Breast epithelium (tissue), 4 donors: Measurements from ENCODE around the gene HSPA1B. TPM values are rescaled to one million over a fixed set of nuclear protein-coding genes. Genes with fewer than 3 reads are reported as not detected.

ENCODE experiments used
- DNase-seq, 2 donors: peaks; one replicate each; pipeline ENCODE4 v3.0.0-alpha.2; 2019; ENCODE audit warnings: low spot score in 2 of 2
- H3K27ac ChIP-seq, 2 donors: fragments of 200-600 bp; sonication (generic) in 1 of 2; one replicate each; pipeline ENCODE4 v1.5.1; 2016 to 2019; ENCODE audit warnings: mild to moderate bottlenecking in 1 of 2
- H3K27me3 ChIP-seq, 2 donors: fragments of 200-600 bp; sonication (generic) in 1 of 2; one replicate each; pipeline versions ENCODE4 v1.5.1 to v1.6.0; 2017 to 2019; ENCODE audit warnings: control low read depth in 1 of 2, mild to moderate bottlenecking in 1 of 2
- H3K36me3 ChIP-seq: fragments of 200-600 bp; one replicate; pipeline ENCODE4 v1.5.1; 2019
- H3K4me1 ChIP-seq, 2 donors: fragments of 200-600 bp; sonication (generic); one replicate each; pipeline ENCODE4 v1.5.1; 2016 to 2019; ENCODE audit warnings: control low read depth in 1 of 2
- H3K4me3 ChIP-seq, 3 donors: fragments of 200-600 bp; sonication (generic); 1 replicate in 2 of 3; 2 replicates in 1 of 3; pipeline ENCODE4 v1.5.1; 2016 to 2019; ENCODE audit warnings: mild to moderate bottlenecking in 3 of 3, moderate library complexity in 2 of 3
- H3K9me3 ChIP-seq, 2 donors: fragments of 200-600 bp; sonication (generic) in 1 of 2; one replicate each; pipeline ENCODE4 v1.5.1; 2016 to 2019; ENCODE audit warnings: control low read depth in 1 of 2
- POLR2A ChIP-seq: fragments of 450-650 bp; IDR thresholded peaks from one replicate; pipeline ENCODE4 v1.6.1; 2016; ENCODE audit warnings: antibody characterized with exemption, mild to moderate bottlenecking, moderate library complexity
- POLR2AphosphoS5 ChIP-seq, 3 donors: sonication (generic); formaldehyde crosslinking; IDR thresholded peaks; one replicate each; pipeline ENCODE4 v1.6.1; 2017; ENCODE audit warnings: antibody characterized with exemption in 3 of 3
- intact Hi-C: fragments of 100-400 bp; cut with DNase I; formaldehyde crosslinking; loops from one replicate; pipeline ENCODE4 v1.15.1; 2023; ENCODE audit warnings: low total_unique reads
- total RNA-seq, 3 donors: library from RNA; depleted of rRNA; stranded (reverse); fragments of >200 nt; gene quantifications; one replicate each; pipeline ENCODE4 v1.1.0, GENCODE V29; 2016
- TF ChIP-seq, protein P1 (sequence below), 3 donors: fragments of 450-650 bp; IDR thresholded peaks; one replicate each; pipeline ENCODE4 v1.5.1; 2016 to 2017; ENCODE audit warnings: antibody characterized with exemption in 3 of 3, mild to moderate bottlenecking in 3 of 3, moderate library complexity in 3 of 3

The HSPA1B gene
- total RNA-seq, 3 donors from 2014 or later: 113 to 376 (median 232) TPM

DNA sequence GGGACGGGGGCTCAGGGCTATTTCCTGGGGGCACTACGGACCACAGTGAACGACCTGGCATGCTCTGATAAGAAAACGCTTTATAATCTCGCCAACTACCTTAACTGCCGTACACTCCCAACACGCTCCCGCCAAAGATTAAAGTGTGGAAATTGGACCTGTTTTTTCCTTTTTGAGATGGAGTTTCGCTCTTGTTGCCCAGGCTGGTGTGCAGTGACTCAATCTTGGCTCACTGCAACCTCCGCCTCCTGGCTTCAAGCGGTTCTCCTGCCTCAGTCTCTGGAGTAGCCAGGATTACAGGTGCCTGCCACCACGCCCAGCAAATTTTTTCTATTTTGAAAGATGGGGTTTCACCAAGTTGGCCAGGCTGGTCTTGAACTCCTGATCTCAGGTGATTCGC lies 51.6 kb downstream of the HSPA1B start:
- Histone ChIP-seq H3K9me3 (no peaks in the 10 kb centered on the region), H3K4me3 (no peak overlapping the region), H3K4me1 (no peaks in the 10 kb centered on the region), H3K27ac (peak overlapping the region in 1 of 2 donors; percentile 16), H3K27me3 (no peaks in the 10 kb centered on the region), H3K36me3 (peaks cover 18% of the 10 kb centered on the region)
- no peak for DNase-seq
- intact Hi-C loops: no loop called here
- TF ChIP-seq POLR2AphosphoS5 (IDR thresholded peaks at IDR 0.05) (no peak), POLR2A (no peak)
- TF ChIP-seq, protein P1, sequence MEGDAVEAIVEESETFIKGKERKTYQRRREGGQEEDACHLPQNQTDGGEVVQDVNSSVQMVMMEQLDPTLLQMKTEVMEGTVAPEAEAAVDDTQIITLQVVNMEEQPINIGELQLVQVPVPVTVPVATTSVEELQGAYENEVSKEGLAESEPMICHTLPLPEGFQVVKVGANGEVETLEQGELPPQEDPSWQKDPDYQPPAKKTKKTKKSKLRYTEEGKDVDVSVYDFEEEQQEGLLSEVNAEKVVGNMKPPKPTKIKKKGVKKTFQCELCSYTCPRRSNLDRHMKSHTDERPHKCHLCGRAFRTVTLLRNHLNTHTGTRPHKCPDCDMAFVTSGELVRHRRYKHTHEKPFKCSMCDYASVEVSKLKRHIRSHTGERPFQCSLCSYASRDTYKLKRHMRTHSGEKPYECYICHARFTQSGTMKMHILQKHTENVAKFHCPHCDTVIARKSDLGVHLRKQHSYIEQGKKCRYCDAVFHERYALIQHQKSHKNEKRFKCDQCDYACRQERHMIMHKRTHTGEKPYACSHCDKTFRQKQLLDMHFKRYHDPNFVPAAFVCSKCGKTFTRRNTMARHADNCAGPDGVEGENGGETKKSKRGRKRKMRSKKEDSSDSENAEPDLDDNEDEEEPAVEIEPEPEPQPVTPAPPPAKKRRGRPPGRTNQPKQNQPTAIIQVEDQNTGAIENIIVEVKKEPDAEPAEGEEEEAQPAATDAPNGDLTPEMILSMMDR (IDR thresholded peaks at IDR 0.05): no peak

Other genes starting within 250 kb of the HSPA1B start
- gene LTB, start 245.3 kb upstream of the HSPA1B start, total RNA-seq: 1 to 10 TPM in 1 of 3 donors, under 1 TPM in 1, not detected in 1; 0.96 to 1.0 TPM
- gene LST1, start 241.5 kb upstream of the HSPA1B start, total RNA-seq: 10 to 100 TPM in 1 of 3 donors, 1 to 10 TPM in 2; 8.8 to 10.7 (median 9.8) TPM
- not detected for gene NCR3, start 234.7 kb upstream of the HSPA1B start, total RNA-seq
- 10 to 100 TPM; 26.9 to 54.1 (median 28.2) TPM for gene AIF1, start 212.5 kb upstream of the HSPA1B start, total RNA-seq
- 10 to 100 TPM; 42.7 to 57.2 (median 57.0) TPM for gene PRRC2A, start 207.0 kb upstream of the HSPA1B start, total RNA-seq
- gene BAG6, start 175.1 kb upstream of the HSPA1B start, total RNA-seq: 100 to 1,000 TPM; 154 to 170 (median 157) TPM
- 1 to 10 TPM; 1.3 to 4.8 (median 4.6) TPM for gene APOM, start 171.8 kb upstream of the HSPA1B start, total RNA-seq
- 10 to 100 TPM; 20.3 to 27.4 (median 24.8) TPM for gene C6orf47, start 167.0 kb upstream of the HSPA1B start, total RNA-seq
- 10 to 100 TPM; 16.2 to 22.2 (median 20.0) TPM for gene GPANK1, start 162.7 kb upstream of the HSPA1B start, total RNA-seq
- gene CSNK2B, start 161.7 kb upstream of the HSPA1B start, total RNA-seq: 100 to 1,000 TPM; 135 to 180 (median 178) TPM
- 10 to 100 TPM in 1 of 3 donors, 1 to 10 TPM in 2; 6.2 to 12.7 (median 8.5) TPM for gene LY6G5B, start 157.8 kb upstream of the HSPA1B start, total RNA-seq
- gene LY6G5C, start 146.7 kb upstream of the HSPA1B start, total RNA-seq: 1 to 10 TPM in 1 of 3 donors, under 1 TPM in 2; 0.33 to 1.9 (median 0.64) TPM
- gene ABHD16A, start 124.4 kb upstream of the HSPA1B start, total RNA-seq: 10 to 100 TPM; 42.6 to 62.6 (median 50.5) TPM
- gene LY6G6F, start 120.9 kb upstream of the HSPA1B start, total RNA-seq: not detected
- not detected for gene LY6G6D, start 112.4 kb upstream of the HSPA1B start, total RNA-seq
- gene LY6G6C, start 106.0 kb upstream of the HSPA1B start, total RNA-seq: not detected
- gene MPIG6B, start 104.4 kb upstream of the HSPA1B start, total RNA-seq: under 1 TPM in 1 of 3 donors, not detected in 2; 0.16 TPM
- gene DDAH2, start 98.4 kb upstream of the HSPA1B start, total RNA-seq: 100 to 1,000 TPM in 2 of 3 donors, 10 to 100 TPM in 1; 100.0 to 212 (median 115) TPM
- 100 to 1,000 TPM; 266 to 325 (median 318) TPM for gene CLIC1, start 91.2 kb upstream of the HSPA1B start, total RNA-seq
- 10 to 100 TPM in 1 of 3 donors, 1 to 10 TPM in 2; 7.9 to 13.4 (median 8.0) TPM for gene MSH5, start 87.7 kb upstream of the HSPA1B start, total RNA-seq
- 1 to 10 TPM in 2 of 3 donors, not detected in 1; 1.6 to 2.0 TPM for gene SAPCD1, start 65.1 kb upstream of the HSPA1B start, total RNA-seq
- 1 to 10 TPM in 1 of 3 donors, under 1 TPM in 1, not detected in 1; under 0.01 to 1.6 TPM for gene VWA7, start 50.4 kb upstream of the HSPA1B start, total RNA-seq
- 10 to 100 TPM; 19.2 to 35.4 (median 26.2) TPM for gene VARS1, start 32.0 kb upstream of the HSPA1B start, total RNA-seq
- gene LSM2, start 20.8 kb upstream of the HSPA1B start, total RNA-seq: 10 to 100 TPM; 28.7 to 39.7 (median 32.6) TPM
- gene HSPA1L, start 12.5 kb upstream of the HSPA1B start, total RNA-seq: 1 to 10 TPM; 1.3 to 1.9 (median 1.6) TPM
- 100 to 1,000 TPM; 136 to 459 (median 202) TPM for gene HSPA1A, start 12.2 kb upstream of the HSPA1B start, total RNA-seq
- 10 to 100 TPM; 44.6 to 57.3 (median 48.9) TPM for gene NEU1, start 35.1 kb downstream of the HSPA1B start, total RNA-seq
- 10 to 100 TPM in 2 of 3 donors, under 1 TPM in 1; 0.32 to 35.4 (median 10.5) TPM for gene SLC44A4, start 51.3 kb downstream of the HSPA1B start, total RNA-seq
- 10 to 100 TPM; 34.6 to 37.5 (median 37.0) TPM for gene EHMT2, start 70.0 kb downstream of the HSPA1B start, total RNA-seq
- 1 to 10 TPM in 2 of 3 donors, under 1 TPM in 1; 0.64 to 3.3 (median 1.9) TPM for gene ZBTB12, start 74.3 kb downstream of the HSPA1B start, total RNA-seq
- 10 to 100 TPM; 10.2 to 54.2 (median 15.4) TPM for gene C2, start 100.0 kb downstream of the HSPA1B start, total RNA-seq
- 100 to 1,000 TPM in 2 of 3 donors, 10 to 100 TPM in 1; 36.3 to 177 (median 130) TPM for gene CFB, start 118.4 kb downstream of the HSPA1B start, total RNA-seq
- gene NELFE, start 131.2 kb downstream of the HSPA1B start, total RNA-seq: 10 to 100 TPM; 77.3 to 92.7 (median 90.1) TPM
- 10 to 100 TPM; 30.7 to 46.5 (median 43.9) TPM for gene SKIC2, start 131.4 kb downstream of the HSPA1B start, total RNA-seq
- gene DXO, start 144.4 kb downstream of the HSPA1B start, total RNA-seq: 10 to 100 TPM; 12.0 to 28.4 (median 22.0) TPM
- gene C4A, start 154.3 kb downstream of the HSPA1B start, total RNA-seq: 100 to 1,000 TPM in 2 of 3 donors, 1 to 10 TPM in 1; 7.2 to 275 (median 230) TPM
- gene C4B, start 187.1 kb downstream of the HSPA1B start, total RNA-seq: 100 to 1,000 TPM in 2 of 3 donors, 1 to 10 TPM in 1; 5.6 to 323 (median 298) TPM
- gene CYP21A2, start 210.7 kb downstream of the HSPA1B start, total RNA-seq: 10 to 100 TPM in 1 of 3 donors, 1 to 10 TPM in 1, not detected in 1; 1.6 to 14.1 TPM